HEK293 (cell line): ENCODE data around the gene TMOD2.
A peak's percentile ranks its signal among the peaks of the same experiment; 100 is the strongest.

ENCODE experiments used
- CTCF ChIA-PET: fragments of 350-600 bp; formaldehyde crosslinking; extraction: SDS; loops from one replicate; lab custom pipeline; 2021; ENCODE audit warnings: antibody characterized with exemption; lab: Yijun Ruan, JAX
- POLR2A ChIA-PET: fragments of 300-600 bp; formaldehyde crosslinking; extraction: SDS; loops from one replicate; lab custom pipeline; 2020; ENCODE audit warnings: antibody characterized with exemption, inconsistent platforms; lab: Yijun Ruan, JAX
- H3K27ac ChIP-seq: fragments of 200-500 bp; sonication (Bioruptor generic); 2 replicates; pipeline ENCODE4 v1.5.1; 2014; ENCODE audit warnings: low read depth, low read length, control low read depth, inconsistent platforms; ENCODE audit errors: extremely low read depth
- H3K36me3 ChIP-seq, 2 experiments: fragments of 200-500 bp in 1 of 2; sonication (Bioruptor generic) in 1 of 2; 1 replicate in 1 of 2; 2 replicates in 1 of 2; pipeline ENCODE4 v1.5.1; 2014 to 2017; ENCODE audit warnings: inconsistent platforms in 2 of 2, low read length in 2 of 2; ENCODE audit not compliant: control insufficient read depth in 2 of 2, insufficient read depth in 1 of 2
- H3K4me1 ChIP-seq: fragments of 200-500 bp; sonication (Bioruptor generic); 2 replicates; pipeline ENCODE4 v1.5.1; 2014; ENCODE audit warnings: mild to moderate bottlenecking, low read length, inconsistent platforms; ENCODE audit not compliant: control insufficient read depth, insufficient read depth
- H3K4me3 ChIP-seq: 2 replicates; pipeline ENCODE4 v1.5.1; 2011; ENCODE audit warnings: low read depth, mild to moderate bottlenecking, control low read depth, low read length, moderate library complexity
- H3K9me3 ChIP-seq: fragments of 200-500 bp; sonication (Bioruptor generic); 2 replicates; pipeline ENCODE4 v1.5.1; 2014; ENCODE audit warnings: low read depth, low read length, inconsistent platforms; ENCODE audit not compliant: control insufficient read depth, insufficient read depth
- GLI2 ChIP-seq: fragments of 450-650 bp; formaldehyde crosslinking; IDR thresholded peaks from 2 replicates; pipeline ENCODE4; 2017; ENCODE audit warnings: missing biosample characterization, missing genetic modification characterization, low read depth, borderline replicate concordance
- ZBTB17 ChIP-seq: fragments of 450-650 bp; formaldehyde crosslinking; IDR thresholded peaks from 2 replicates; pipeline ENCODE4 v1.5.1; 2016; ENCODE audit warnings: missing biosample characterization, missing genetic modification characterization
- ZBTB6 ChIP-seq: fragments of 450-650 bp; formaldehyde crosslinking; IDR thresholded peaks from 2 replicates; pipeline ENCODE4 v1.5.1; 2017; ENCODE audit warnings: missing biosample characterization, missing genetic modification characterization
- ZFP3 ChIP-seq: fragments of 450-650 bp; formaldehyde crosslinking; IDR thresholded peaks from 2 replicates; pipeline ENCODE4 v1.5.1; 2016; ENCODE audit warnings: low read depth, missing biosample characterization, missing genetic modification characterization
- ZIC2 ChIP-seq: fragments of 450-650 bp; formaldehyde crosslinking; IDR thresholded peaks from 2 replicates; pipeline ENCODE4 v1.5.1; 2016; ENCODE audit warnings: missing biosample characterization, missing genetic modification characterization
- ZNF362 ChIP-seq: fragments of 450-650 bp; formaldehyde crosslinking; IDR thresholded peaks from 2 replicates; pipeline ENCODE4 v1.5.1; 2016; ENCODE audit warnings: missing biosample characterization, missing genetic modification characterization
- ZNF391 ChIP-seq: fragments of 450-650 bp; formaldehyde crosslinking; IDR thresholded peaks from 2 replicates; pipeline ENCODE4 v1.5.1; 2016; ENCODE audit warnings: low read depth, missing biosample characterization, missing genetic modification characterization, borderline replicate concordance
- ZNF398 ChIP-seq: fragments of 450-650 bp; formaldehyde crosslinking; IDR thresholded peaks from 2 replicates; pipeline ENCODE4 v1.5.1; 2017; ENCODE audit warnings: missing biosample characterization, missing genetic modification characterization
- ZNF48 ChIP-seq: fragments of 450-650 bp; formaldehyde crosslinking; IDR thresholded peaks from 2 replicates; pipeline ENCODE4 v1.5.1; 2016; ENCODE audit warnings: missing biosample characterization, missing genetic modification characterization
- ZNF518A ChIP-seq: fragments of 450-650 bp; formaldehyde crosslinking; conservative IDR thresholded peaks from 2 replicates; pipeline ENCODE4 v1.5.1; 2016; ENCODE audit warnings: low read depth, missing biosample characterization, missing genetic modification characterization
- ZNF544 ChIP-seq: fragments of 450-650 bp; formaldehyde crosslinking; IDR thresholded peaks from 2 replicates; pipeline ENCODE4 v1.5.0; 2017; ENCODE audit warnings: missing biosample characterization, missing genetic modification characterization
- ZNF561 ChIP-seq: fragments of 450-650 bp; IDR thresholded peaks from 2 replicates; pipeline ENCODE4 v1.5.1; 2018; ENCODE audit warnings: missing biosample characterization, missing genetic modification characterization, borderline replicate concordance
- ZNF596 ChIP-seq: fragments of 450-650 bp; IDR thresholded peaks from 2 replicates; pipeline ENCODE4 v1.5.0; 2018; ENCODE audit warnings: missing biosample characterization, mild to moderate bottlenecking, missing genetic modification characterization, moderate library complexity
- ZNF610 ChIP-seq: fragments of 450-650 bp; formaldehyde crosslinking; IDR thresholded peaks from 2 replicates; pipeline ENCODE4 v1.5.1; 2016; ENCODE audit warnings: missing biosample characterization, missing genetic modification characterization, borderline replicate concordance
- ZNF677 ChIP-seq: fragments of 450-650 bp; IDR thresholded peaks from 2 replicates; pipeline ENCODE4 v1.5.0; 2018; ENCODE audit warnings: missing biosample characterization, mild to moderate bottlenecking, missing genetic modification characterization, moderate library complexity
- ZNF704 ChIP-seq: fragments of 450-650 bp; formaldehyde crosslinking; IDR thresholded peaks from 2 replicates; pipeline ENCODE4 v1.5.1; 2016; ENCODE audit warnings: missing biosample characterization, missing genetic modification characterization

Gene TMOD2

GRCh38 chr15:51706291-51706690, 45.1 kb upstream of the TMOD2 start:
- no peak overlapping the region for H3K27ac ChIP-seq
- ChIA-PET CTCF (no interaction called here), POLR2A (no interaction called here)
- TF ChIP-seq ZFP3 (tag by site-specific recombination), result no peak
- TF ChIP-seq ZNF704, result no peak
- no peak for TF ChIP-seq ZNF561 (tag by site-specific recombination)
- TF ChIP-seq ZBTB17, result no peak
- TF ChIP-seq ZIC2 (tag by site-specific recombination), result no peak
- TF ChIP-seq ZNF391, result no peak
- no peak for TF ChIP-seq ZNF596 (tag by site-specific recombination)
- TF ChIP-seq ZNF544, result no peak
- no peak for TF ChIP-seq ZNF398 (tag by site-specific recombination)
- TF ChIP-seq ZNF677 (tag by site-specific recombination), result no peak
- TF ChIP-seq GLI2, result no peak
- no peak for TF ChIP-seq ZNF610 (tag by site-specific recombination)
- H3K9me3 ChIP-seq, result no peaks in the 10 kb centered on the region
- no peak overlapping the region for H3K4me3 ChIP-seq
- no peaks in the 10 kb centered on the region for H3K4me1 ChIP-seq
- H3K36me3 ChIP-seq, result no peaks in the 10 kb centered on the region

- Histone ChIP-seq H3K4me3 (no peak overlapping the region), H3K4me1 (no peaks in the 10 kb centered on the region), H3K27ac (no peak overlapping the region), H3K9me3 (no peaks in the 10 kb centered on the region)
- CTCF ChIA-PET, result no interaction called here
- POLR2A ChIA-PET, result no interaction called here
- TF ChIP-seq ZNF518A (tag by site-specific recombination) (no peak), ZBTB6 (tag by site-specific recombination) (no peak), ZNF362 (tag by site-specific recombination) (0 out of 2 replicates have a peak, but pooled peaks have one; percentile 22), ZNF48 (tag by site-specific recombination) (no peak), GLI2 (no peak)
- TF ChIP-seq, all 188 proteins: peak for 1
- H3K36me3 ChIP-seq, result no peaks in the 10 kb centered on the region
Measured at GRCh38 chr15:51706926-51707608, 44.3 kb upstream of the TMOD2 start.
